22Rv1 (cell line): ENCODE measurements around the gene FUT8.

Experiments
- H3K27ac ChIP-seq: fragments of 450-650 bp; 2 replicates; pipeline ENCODE4 v1.5.1; 2017
- ZFX ChIP-seq: fragments of 450-650 bp; IDR thresholded peaks from 2 replicates; pipeline ENCODE4 v1.6.1; 2017; ENCODE audit warnings: antibody characterized with exemption, borderline replicate concordance
- TF ChIP-seq, protein P1 (sequence below): fragments of 450-650 bp; IDR thresholded peaks from 2 replicates; pipeline ENCODE4 v1.5.1; 2017; ENCODE audit warnings: mild to moderate bottlenecking

FUT8 gene

DNA sequence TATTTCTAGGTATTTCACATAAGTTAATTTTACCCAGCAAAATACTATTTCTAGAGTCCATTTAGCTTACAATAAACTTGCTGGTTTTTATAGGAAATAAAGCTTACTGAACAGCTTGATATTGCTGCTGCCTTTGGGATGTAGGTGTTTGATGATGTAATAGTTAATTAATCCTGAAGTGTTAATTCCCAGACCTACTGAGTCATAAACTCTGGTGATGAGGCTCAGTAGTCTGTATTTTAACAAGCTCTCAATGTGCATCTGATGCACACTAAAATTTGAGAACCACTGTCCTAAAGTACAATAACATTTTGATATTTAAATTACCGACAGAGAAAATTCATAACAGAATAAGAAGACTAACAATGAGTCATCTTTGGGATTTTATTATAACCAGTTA is 168.4 kb downstream of the FUT8 start:
- TF ChIP-seq, protein P1, sequence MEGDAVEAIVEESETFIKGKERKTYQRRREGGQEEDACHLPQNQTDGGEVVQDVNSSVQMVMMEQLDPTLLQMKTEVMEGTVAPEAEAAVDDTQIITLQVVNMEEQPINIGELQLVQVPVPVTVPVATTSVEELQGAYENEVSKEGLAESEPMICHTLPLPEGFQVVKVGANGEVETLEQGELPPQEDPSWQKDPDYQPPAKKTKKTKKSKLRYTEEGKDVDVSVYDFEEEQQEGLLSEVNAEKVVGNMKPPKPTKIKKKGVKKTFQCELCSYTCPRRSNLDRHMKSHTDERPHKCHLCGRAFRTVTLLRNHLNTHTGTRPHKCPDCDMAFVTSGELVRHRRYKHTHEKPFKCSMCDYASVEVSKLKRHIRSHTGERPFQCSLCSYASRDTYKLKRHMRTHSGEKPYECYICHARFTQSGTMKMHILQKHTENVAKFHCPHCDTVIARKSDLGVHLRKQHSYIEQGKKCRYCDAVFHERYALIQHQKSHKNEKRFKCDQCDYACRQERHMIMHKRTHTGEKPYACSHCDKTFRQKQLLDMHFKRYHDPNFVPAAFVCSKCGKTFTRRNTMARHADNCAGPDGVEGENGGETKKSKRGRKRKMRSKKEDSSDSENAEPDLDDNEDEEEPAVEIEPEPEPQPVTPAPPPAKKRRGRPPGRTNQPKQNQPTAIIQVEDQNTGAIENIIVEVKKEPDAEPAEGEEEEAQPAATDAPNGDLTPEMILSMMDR = no peak
- no peak for TF ChIP-seq ZFX
- H3K27ac ChIP-seq = no peak overlapping the region

DNA sequence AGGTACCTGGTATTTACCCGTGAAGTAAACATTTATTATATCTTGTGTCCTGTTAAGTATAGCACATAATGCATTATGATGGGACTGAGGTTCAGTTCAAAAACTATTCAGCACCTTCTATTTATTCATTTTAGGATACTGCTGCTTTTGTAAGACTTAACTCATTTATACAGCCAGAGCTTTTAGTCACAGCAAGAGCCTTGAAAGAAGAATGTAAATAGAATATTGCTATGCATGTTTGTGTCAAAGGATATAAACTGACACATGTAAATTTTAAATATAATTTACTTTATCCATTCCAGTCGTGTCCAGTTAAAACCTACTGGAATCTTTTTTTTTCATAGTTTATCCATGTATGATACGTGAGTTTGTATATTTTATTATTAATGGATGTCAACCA is 168.8 kb downstream of the FUT8 start:
- TF ChIP-seq, protein P1 = no peak
- TF ChIP-seq ZFX = no peak
- H3K27ac ChIP-seq = no peak overlapping the region

- H3K27ac ChIP-seq = no peak overlapping the region
- TF ChIP-seq, protein P1 = no peak
- TF ChIP-seq ZFX = no peak
Measured at GRCh38 chr14:65581799-65582198, 169.3 kb downstream of the FUT8 start.

GRCh38 chr14:65585216-65585615 is 172.7 kb downstream of the FUT8 start:
- H3K27ac ChIP-seq = no peak overlapping the region
- TF ChIP-seq ZFX = no peak
- TF ChIP-seq, protein P1 = no peak

- TF ChIP-seq, protein P1 = no peak
- no peak for TF ChIP-seq ZFX
- no peak overlapping the region for H3K27ac ChIP-seq
Measured at GRCh38 chr14:65588426-65589140, 176.1 kb downstream of the FUT8 start.

- H3K27ac ChIP-seq = peak overlapping the region; percentile 27; the same call in 1 of the 2 replicates
- TF ChIP-seq, protein P1 = no peak
- TF ChIP-seq ZFX = no peak
Measured at GRCh38 chr14:65594153-65594881, 181.8 kb downstream of the FUT8 start.

DNA sequence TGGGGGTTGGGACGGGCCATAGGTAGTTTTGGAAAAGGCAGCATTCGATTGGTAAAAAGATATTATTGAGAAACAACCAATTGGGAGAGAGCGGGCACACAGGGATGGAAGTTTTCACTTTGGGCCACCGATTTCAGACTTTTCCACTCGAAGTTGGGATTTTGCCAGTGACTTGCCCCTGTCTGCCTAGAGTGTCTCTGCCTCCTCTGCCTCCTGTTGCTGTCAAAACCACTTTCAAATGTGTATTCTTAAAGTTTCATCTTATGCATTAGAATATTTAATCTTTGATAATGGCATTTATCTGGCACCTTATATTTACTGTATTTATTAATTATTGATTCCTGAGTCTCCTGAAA is 182.3 kb downstream of the FUT8 start:
- H3K27ac ChIP-seq = no peak overlapping the region
- TF ChIP-seq, protein P1 = no peak
